Stimulated activated CD4-positive, alpha-beta T cell treated with anti-CD3 and anti-CD28 coated beads, Interleukin-2, amount 100 ng/mL, for 4 hours (primary cell): ENCODE data around the gene BTF3.
"Not testable (repeated sequence)": the region's sequence is repeated elsewhere in the genome, so short reads cannot be mapped to it uniquely, and the experiment has no call there.

Experiments
- DNase-seq: peaks from one replicate; pipeline ENCODE4 v3.0.0-alpha.2; 2020; ENCODE audit warnings: low read depth

BTF3 gene

GRCh38 chr5:73486119-73486899 lies 11.9 kb upstream of the BTF3 start:
- no peak for DNase-seq

GRCh38 chr5:73487257-73487656 lies 11.0 kb upstream of the BTF3 start:
- DNase-seq = not testable (repeated sequence)

- DNase-seq = no peak
Measured at GRCh38 chr5:73487815-73488214, 10.4 kb upstream of the BTF3 start.

GRCh38 chr5:73488806-73489205 lies 9.4 kb upstream of the BTF3 start:
- no peak for DNase-seq

GRCh38 chr5:73490088-73490487 lies 8.2 kb upstream of the BTF3 start:
- DNase-seq = no peak

GRCh38 chr5:73491155-73491554 lies 7.1 kb upstream of the BTF3 start:
- DNase-seq = no peak

- no peak for DNase-seq
Measured at GRCh38 chr5:73493421-73493820, 4.8 kb upstream of the BTF3 start.

GRCh38 chr5:73494721-73495120 lies 3.5 kb upstream of the BTF3 start:
- DNase-seq = no peak

- DNase-seq = no peak
Measured at GRCh38 chr5:73495772-73496335, 2.4 kb upstream of the BTF3 start.

GRCh38 chr5:73496984-73497457 lies 1.2 kb upstream of the BTF3 start:
- no peak for DNase-seq

GRCh38 chr5:73497497-73498056 lies 665 bp upstream of the BTF3 start:
- no peak for DNase-seq

GRCh38 chr5:73499187-73499586 lies 945 bp downstream of the BTF3 start:
- no peak for DNase-seq

- DNase-seq = no peak
Measured at GRCh38 chr5:73499756-73500155, 1.5 kb downstream of the BTF3 start.

GRCh38 chr5:73501406-73501805 lies 3.2 kb downstream of the BTF3 start:
- DNase-seq = no peak

- DNase-seq = no peak
Measured at GRCh38 chr5:73506459-73506955, 8.3 kb downstream of the BTF3 start.

- DNase-seq = no peak
Measured at GRCh38 chr5:73507062-73507461, 8.8 kb downstream of the BTF3 start.

- not testable (repeated sequence) for DNase-seq
Measured at GRCh38 chr5:73508521-73508920, 10.3 kb downstream of the BTF3 start.

GRCh38 chr5:73513996-73514395 lies 15.8 kb downstream of the BTF3 start:
- no peak for DNase-seq

GRCh38 chr5:73514418-73514817 lies 16.2 kb downstream of the BTF3 start:
- DNase-seq = no peak

GRCh38 chr5:73515232-73515631 lies 17.0 kb downstream of the BTF3 start:
- no peak for DNase-seq

GRCh38 chr5:73519531-73520283 lies 21.5 kb downstream of the BTF3 start:
- peak; percentile 45 for DNase-seq

GRCh38 chr5:73522989-73523388 lies 24.7 kb downstream of the BTF3 start:
- no peak for DNase-seq

- no peak for DNase-seq
Measured at GRCh38 chr5:73523861-73524260, 25.6 kb downstream of the BTF3 start.
